ENCODE results near the gene LETM1.

GRCh38 chr4:1763070-1763549 is 92.8 kb downstream of the LETM1 start:
- TF ChIP-seq CTCF (IDR thresholded peaks at IDR 0.05 in 2 of 3, conservative IDR thresholded peaks at IDR 0.05 in 1 of 3; ENCODE audit: borderline replicate concordance in 1 of 3, insufficient read depth in 1 of 3, low read depth in 2 of 3, low read length in 2 of 3) (no peak), RAD21 (IDR thresholded peaks at IDR 0.05; ENCODE audit: low read depth) (no peak), MAX (IDR thresholded peaks at IDR 0.05) (no peak), EZH2phosphoT487 (IDR thresholded peaks at IDR 0.05; ENCODE audit: borderline replicate concordance) (no peak), TCF7L2 (IDR thresholded peaks at IDR 0.05; ENCODE audit: borderline replicate concordance, extremely low read depth, insufficient read depth, insufficient read length) (no peak), ELF1 (IDR thresholded peaks at IDR 0.05; ENCODE audit: borderline replicate concordance, low read depth) (no peak), POLR2A (IDR thresholded peaks at IDR 0.05; ENCODE audit: borderline replicate concordance, extremely low read depth, insufficient read depth, insufficient read length) (no peak), POLR2AphosphoS5 (IDR thresholded peaks at IDR 0.05; ENCODE audit: low read depth, low read length) (no peak), YY1 (IDR thresholded peaks at IDR 0.05; ENCODE audit: extremely low read depth, insufficient replicate concordance, low read depth, low read length) (no peak), EGR1 (IDR thresholded peaks at IDR 0.05; ENCODE audit: low read depth) (no peak), JUND (IDR thresholded peaks at IDR 0.05) (no peak), ZNF274 (IDR thresholded peaks at IDR 0.05; ENCODE audit: low read depth, low read length) (no peak)
